A673 (cell line): ENCODE results near the gene NDC80. TPM values are rescaled to one million over a fixed set of nuclear protein-coding genes. Genes with fewer than 3 reads are reported as not detected.

Experiments used
- BruUV-seq: library from RNA; stranded (reverse); fragments of 400-500 nt; replicated peaks from 2 replicates; lab custom pipeline; 2021; lab: Mats Ljungman, UMichigan
- CTCF ChIA-PET: fragments of 300-600 bp; sonication (Branson Sonifier 250); formaldehyde crosslinking; loops from one replicate; lab custom pipeline; 2022; ENCODE audit warnings: antibody characterized with exemption; lab: Charles Lee
- POLR2A ChIA-PET: fragments of 300-600 bp; sonication (Branson Sonifier 250); formaldehyde crosslinking; loops from one replicate; lab custom pipeline; 2022; ENCODE audit warnings: antibody characterized with exemption; ENCODE audit not compliant: low non-redundant PET; lab: Charles Lee
- DNase-seq: peaks from one replicate; pipeline ENCODE4 v3.0.0-alpha.2; 2015; ENCODE audit warnings: low spot score
- H3K27ac ChIP-seq: fragments of 200-600 bp; sonication (generic); 2 replicates; pipeline ENCODE4 v1.5.1; 2016; ENCODE audit warnings: mixed run types, low read depth, mild to moderate bottlenecking, mixed read lengths, antibody characterized with exemption, low read length; ENCODE audit not compliant: poor library complexity, severe bottlenecking
- H3K27me3 ChIP-seq: fragments of 200-600 bp; sonication (generic); replicated peaks from 2 replicates; pipeline ENCODE4 v1.6.1; 2017; ENCODE audit warnings: mixed run types, low read depth, mild to moderate bottlenecking, mixed read lengths, antibody characterized with exemption, low read length; ENCODE audit not compliant: insufficient read depth, poor library complexity
- H3K36me3 ChIP-seq: fragments of 200-600 bp; sonication (generic); 2 replicates; pipeline ENCODE4 v1.6.1; 2016; ENCODE audit warnings: mixed run types, mild to moderate bottlenecking, mixed read lengths, antibody characterized with exemption, low read length; ENCODE audit not compliant: insufficient read depth, poor library complexity, severe bottlenecking
- H3K4me1 ChIP-seq: fragments of 200-600 bp; sonication (generic); 2 replicates; pipeline ENCODE4 v1.6.1; 2017; ENCODE audit warnings: mixed run types, mild to moderate bottlenecking, mixed read lengths, antibody characterized with exemption, low read length; ENCODE audit not compliant: insufficient read depth, poor library complexity, severe bottlenecking
- H3K4me3 ChIP-seq: fragments of 200-600 bp; sonication (generic); 2 replicates; pipeline ENCODE4 v1.5.1; 2016; ENCODE audit warnings: low read depth, mixed run types, mild to moderate bottlenecking, mixed read lengths, low read length; ENCODE audit not compliant: poor library complexity, severe bottlenecking
- H3K9me3 ChIP-seq: fragments of 200-600 bp; sonication (generic); 2 replicates; pipeline ENCODE4 v1.6.1; 2016; ENCODE audit warnings: mixed run types, low read depth, mild to moderate bottlenecking, mixed read lengths, antibody characterized with exemption, low read length; ENCODE audit not compliant: poor library complexity, severe bottlenecking
- EZH2 ChIP-seq: fragments of 200-600 bp; sonication (generic); IDR thresholded peaks from 2 replicates; pipeline ENCODE4 v1.6.1; 2017; ENCODE audit warnings: borderline replicate concordance, low read depth, mild to moderate bottlenecking, mixed read lengths, antibody characterized with exemption, low read length; ENCODE audit not compliant: poor library complexity, severe bottlenecking
- intact Hi-C: fragments of 100-400 bp; cut with micrococcal nuclease; formaldehyde crosslinking; loops from one replicate; pipeline ENCODE4 v1.10.0; 2022; ENCODE audit not compliant: unreplicated experiment
- total RNA-seq: library from RNA; stranded (reverse); gene quantifications from 2 replicates; pipeline ENCODE4 v1.2.3, GENCODE V29; 2021
- TF ChIP-seq, protein P1 (sequence below): fragments of 300-800, 200-600 bp; sonication (generic); conservative IDR thresholded peaks from 2 replicates; pipeline ENCODE4 v1.5.1; 2017; ENCODE audit warnings: low read depth, mild to moderate bottlenecking, antibody characterized with exemption, low read length, moderate library complexity, mixed read lengths

Gene NDC80
- total RNA-seq, 1 experiment from 2014 or later, result 72.6 TPM

DNA sequence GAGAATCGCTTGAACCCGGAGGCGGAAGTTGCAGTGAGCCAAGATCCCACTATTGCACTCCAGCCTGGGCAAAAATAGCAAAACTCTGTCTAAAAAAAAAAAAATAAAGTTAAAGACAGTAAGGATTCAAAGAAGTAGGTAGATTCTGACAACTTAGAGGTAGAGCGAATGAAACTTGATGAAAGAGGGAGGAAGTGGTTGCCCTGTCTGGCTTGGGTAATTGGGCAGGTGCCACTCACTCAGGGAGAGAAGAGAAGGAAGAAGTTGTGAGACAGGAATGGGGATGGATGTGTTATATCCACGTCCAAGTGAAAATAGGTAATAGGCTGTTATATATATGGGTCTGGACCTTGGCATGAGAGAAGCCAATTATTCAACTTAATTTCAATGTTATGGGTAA, 26.3 kb downstream of the NDC80 start:
- no TSS peak for BruUV-seq
- no peak overlapping the region for H3K4me3 ChIP-seq
- intact Hi-C loops, result no loop called here
- ChIA-PET POLR2A (no interaction called here), CTCF (no interaction called here)
- no peaks in the 10 kb centered on the region for H3K4me1 ChIP-seq
- no peak for DNase-seq
- no peak for TF ChIP-seq EZH2
- TF ChIP-seq, protein P1, sequence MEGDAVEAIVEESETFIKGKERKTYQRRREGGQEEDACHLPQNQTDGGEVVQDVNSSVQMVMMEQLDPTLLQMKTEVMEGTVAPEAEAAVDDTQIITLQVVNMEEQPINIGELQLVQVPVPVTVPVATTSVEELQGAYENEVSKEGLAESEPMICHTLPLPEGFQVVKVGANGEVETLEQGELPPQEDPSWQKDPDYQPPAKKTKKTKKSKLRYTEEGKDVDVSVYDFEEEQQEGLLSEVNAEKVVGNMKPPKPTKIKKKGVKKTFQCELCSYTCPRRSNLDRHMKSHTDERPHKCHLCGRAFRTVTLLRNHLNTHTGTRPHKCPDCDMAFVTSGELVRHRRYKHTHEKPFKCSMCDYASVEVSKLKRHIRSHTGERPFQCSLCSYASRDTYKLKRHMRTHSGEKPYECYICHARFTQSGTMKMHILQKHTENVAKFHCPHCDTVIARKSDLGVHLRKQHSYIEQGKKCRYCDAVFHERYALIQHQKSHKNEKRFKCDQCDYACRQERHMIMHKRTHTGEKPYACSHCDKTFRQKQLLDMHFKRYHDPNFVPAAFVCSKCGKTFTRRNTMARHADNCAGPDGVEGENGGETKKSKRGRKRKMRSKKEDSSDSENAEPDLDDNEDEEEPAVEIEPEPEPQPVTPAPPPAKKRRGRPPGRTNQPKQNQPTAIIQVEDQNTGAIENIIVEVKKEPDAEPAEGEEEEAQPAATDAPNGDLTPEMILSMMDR, result no peak
- peaks cover 5% of the 10 kb centered on the region for H3K9me3 ChIP-seq
- H3K27ac ChIP-seq, result no peak overlapping the region
- peaks cover 78% of the 10 kb centered on the region for H3K36me3 ChIP-seq
- H3K27me3 ChIP-seq, result no peaks in the 10 kb centered on the region

DNA sequence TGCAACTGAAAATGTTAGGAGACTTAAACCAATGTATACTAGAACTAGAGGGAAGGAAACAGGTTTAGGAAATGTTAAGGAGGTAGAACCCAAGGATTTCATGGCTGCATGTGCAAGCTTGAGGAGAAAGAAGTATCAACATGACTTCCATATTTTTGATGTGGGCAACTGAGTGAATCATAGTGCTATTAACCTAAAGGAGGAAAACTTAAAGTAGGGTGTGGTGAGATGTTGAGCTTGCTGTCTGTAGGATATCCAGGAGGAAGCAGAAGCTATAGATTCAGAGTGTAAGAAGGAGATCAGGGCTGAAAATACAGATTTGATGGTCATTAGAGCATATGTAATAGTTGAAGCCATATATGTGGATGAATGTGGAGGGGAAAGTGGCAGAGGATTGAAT, 31.5 kb downstream of the NDC80 start:
- DNase-seq, result no peak
- H3K27me3 ChIP-seq, result no peaks in the 10 kb centered on the region
- TF ChIP-seq, protein P1, result no peak
- no peak for TF ChIP-seq EZH2
- H3K27ac ChIP-seq, result no peak overlapping the region
- ChIA-PET CTCF (no interaction called here), POLR2A (no interaction called here)
- H3K4me3 ChIP-seq, result no peak overlapping the region
- H3K4me1 ChIP-seq, result peaks cover 4% of the 10 kb centered on the region
- intact Hi-C loops, result no loop called here
- BruUV-seq, result no TSS peak
- H3K9me3 ChIP-seq, result no peaks in the 10 kb centered on the region
- peaks cover 82% of the 10 kb centered on the region for H3K36me3 ChIP-seq

DNA sequence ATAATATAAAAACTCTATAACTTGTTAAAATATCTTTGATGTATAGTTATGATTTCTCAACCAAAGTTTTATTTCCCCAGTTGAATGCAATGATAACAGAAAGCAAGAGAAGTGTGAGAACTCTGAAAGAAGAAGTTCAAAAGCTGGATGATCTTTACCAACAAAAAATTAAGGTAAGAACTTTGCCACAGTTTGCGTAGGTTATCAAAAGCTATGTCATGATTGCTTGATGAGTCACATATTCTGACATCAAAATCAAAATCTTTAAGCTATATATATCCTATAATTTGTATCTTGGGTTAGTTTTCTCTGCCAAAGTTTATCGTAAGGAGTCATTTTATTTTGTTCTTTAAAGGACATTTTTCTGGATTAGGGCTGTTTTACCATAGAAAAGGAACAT, 35.0 kb downstream of the NDC80 start:
- H3K27me3 ChIP-seq, result no peaks in the 10 kb centered on the region
- peaks cover 81% of the 10 kb centered on the region for H3K36me3 ChIP-seq
- TF ChIP-seq EZH2, result no peak
- TF ChIP-seq, protein P1, result no peak
- H3K9me3 ChIP-seq, result no peaks in the 10 kb centered on the region
- no peak overlapping the region for H3K27ac ChIP-seq
- DNase-seq, result no peak
- ChIA-PET CTCF (no interaction called here), POLR2A (no interaction called here)
- no peak overlapping the region for H3K4me3 ChIP-seq
- peaks cover 4% of the 10 kb centered on the region for H3K4me1 ChIP-seq
- BruUV-seq, result no TSS peak
- intact Hi-C loops, result no loop called here
